NCI-H2107 treated with DMSO at 0.1 percent for 48 hours (cell line): Measurements from ENCODE around the gene DDAH1.

ENCODE experiments used
- DNase-seq: peaks from one replicate; lab custom pipeline; 2025; ENCODE audit not compliant: unreplicated experiment; lab: John Stamatoyannopoulos, UW

The DDAH1 gene

GRCh38 chr1:85445906-85446305 lies 19.1 kb downstream of the DDAH1 start:
- DNase-seq: no peak

DNA sequence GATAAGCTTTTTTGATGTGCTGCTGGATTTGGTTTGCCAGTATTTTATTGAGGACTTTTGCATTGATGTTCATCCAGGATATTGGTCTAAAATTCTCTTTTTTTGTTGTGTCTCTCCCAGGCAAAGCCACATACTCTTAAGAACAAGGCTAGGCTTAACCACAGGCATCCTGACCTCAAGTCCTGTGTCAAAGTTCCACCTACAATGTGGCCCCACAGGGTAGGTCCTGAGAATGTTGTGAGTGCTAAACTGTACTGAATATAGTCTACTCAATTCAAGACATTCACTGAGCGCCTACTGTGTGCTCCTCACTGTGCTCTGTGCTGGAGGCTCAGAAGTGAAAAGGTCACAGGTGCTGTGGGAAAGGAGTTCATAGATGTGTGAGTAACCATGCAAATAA lies 20.6 kb downstream of the DDAH1 start:
- no peak for DNase-seq

- no peak for DNase-seq
These were observed 24.3 kb downstream of the DDAH1 start for GRCh38 chr1:85440612-85441011.

DNA sequence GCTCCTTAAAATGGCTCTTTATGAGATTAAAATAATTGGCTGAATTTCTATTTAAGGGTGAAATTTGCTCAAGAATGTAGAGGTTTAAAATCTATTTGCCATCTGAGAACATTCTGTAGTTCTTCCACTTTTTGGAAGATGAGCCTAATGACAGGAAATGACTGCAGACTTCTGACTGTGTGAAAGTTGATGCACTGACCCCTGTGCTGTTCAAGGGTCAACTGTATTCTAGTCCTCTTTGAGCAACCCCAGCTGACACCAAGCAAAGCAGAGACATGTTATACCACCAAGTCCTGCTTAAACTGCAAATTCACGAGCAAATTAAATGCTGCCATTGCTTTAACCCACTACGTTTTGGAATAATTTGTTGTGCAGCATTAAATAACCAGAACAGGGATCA lies 26.6 kb downstream of the DDAH1 start:
- no peak for DNase-seq

DNA sequence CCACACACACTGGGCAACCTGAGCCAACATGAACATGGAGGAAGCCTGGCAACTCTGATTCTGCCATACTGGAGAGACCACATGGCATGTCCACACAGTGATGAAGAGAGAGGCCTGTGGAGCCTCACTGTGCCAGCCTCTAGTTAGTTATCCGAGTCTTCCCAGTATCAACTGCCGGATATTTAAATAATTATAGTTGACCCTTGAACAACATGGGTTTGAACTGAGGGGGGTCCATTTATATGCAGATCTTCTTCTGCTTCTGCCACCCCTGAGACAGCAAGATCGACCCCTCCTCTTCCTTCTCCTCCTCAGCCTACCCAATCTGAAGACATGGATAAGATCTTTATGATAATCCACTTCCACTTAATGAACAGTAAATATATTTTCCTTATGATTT lies 27.8 kb downstream of the DDAH1 start:
- DNase-seq: no peak

DNA sequence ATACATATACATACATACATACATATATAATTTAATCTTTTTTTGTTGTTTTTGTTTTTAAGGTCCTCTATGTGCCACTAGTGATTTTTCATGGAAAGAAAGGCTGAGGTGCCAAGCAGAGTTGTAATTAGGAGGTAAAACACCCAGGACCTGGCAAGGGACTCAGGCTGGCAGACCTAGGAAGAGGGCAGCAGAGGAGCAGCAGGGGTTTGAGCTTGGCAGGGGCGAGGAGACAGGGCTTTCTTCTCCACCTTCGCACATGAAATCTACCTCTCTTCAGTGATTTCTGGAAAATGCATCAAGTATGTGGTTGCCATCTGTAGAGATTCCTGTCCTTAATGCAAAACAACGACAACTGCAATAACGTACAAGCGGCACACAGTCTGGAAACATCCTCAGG lies 31.9 kb downstream of the DDAH1 start:
- no peak for DNase-seq

- DNase-seq: no peak
These were observed 36.4 kb downstream of the DDAH1 start for GRCh38 chr1:85428471-85429089.

GRCh38 chr1:85427849-85428248 lies 37.1 kb downstream of the DDAH1 start:
- DNase-seq: no peak

- no peak for DNase-seq
These were observed 37.6 kb downstream of the DDAH1 start for GRCh38 chr1:85427331-85427730.

DNA sequence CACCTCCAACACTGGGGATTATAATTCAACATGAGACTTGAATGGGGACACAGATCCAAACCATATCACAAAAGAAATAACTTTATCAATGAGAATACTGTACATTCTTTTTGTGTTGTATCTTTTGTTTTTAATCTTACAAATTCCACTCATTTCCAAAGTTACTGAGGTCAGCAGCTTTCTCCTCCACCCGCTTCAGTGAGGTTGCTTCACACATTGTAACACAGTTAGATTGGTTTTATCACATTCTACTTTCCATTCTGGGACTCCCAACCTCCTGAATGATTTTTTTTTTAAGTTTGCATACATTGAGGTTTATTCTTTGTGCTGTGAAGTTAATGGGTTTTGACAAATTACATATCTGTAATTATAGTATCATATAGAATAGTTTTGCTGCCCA lies 43.8 kb downstream of the DDAH1 start:
- no peak for DNase-seq

DNA sequence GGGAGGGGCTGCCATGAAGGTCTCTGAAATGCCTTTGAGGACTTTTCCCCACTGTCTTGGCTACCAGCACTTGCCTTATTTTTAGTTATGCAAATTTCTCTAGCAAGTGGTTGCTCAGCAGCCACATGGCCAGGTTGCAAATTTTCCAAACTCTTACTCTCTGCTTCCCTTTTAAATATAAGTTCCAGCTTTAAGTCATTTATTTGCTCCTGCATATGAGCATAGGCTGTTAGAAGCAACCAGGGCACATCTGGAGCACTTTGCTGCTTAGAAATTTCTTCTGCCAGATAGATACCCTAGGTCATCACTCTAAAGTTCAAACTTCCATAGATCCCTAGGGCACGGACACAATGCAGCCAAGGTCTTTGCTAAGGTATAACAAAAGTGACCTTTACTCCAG lies 44.8 kb downstream of the DDAH1 start:
- DNase-seq: no peak

DNA sequence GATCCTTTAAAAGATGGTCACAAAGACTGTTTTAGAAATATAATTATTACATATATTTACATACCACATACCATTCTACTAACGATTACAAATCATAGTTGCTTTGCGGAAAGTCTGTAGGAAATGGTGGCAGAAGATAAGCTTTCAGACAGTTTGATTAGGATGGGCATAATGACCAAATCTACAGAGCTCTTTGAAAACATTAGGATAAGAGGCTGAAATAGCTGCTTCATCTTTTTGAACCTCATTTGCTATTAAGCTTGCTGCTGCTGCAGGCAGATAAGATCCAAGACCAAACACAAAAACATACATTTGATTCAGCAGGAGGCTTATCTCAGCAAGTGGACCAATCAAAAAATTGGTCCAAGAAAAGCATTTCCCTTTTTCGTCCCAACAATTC lies 47.1 kb downstream of the DDAH1 start:
- DNase-seq: no peak

DNA sequence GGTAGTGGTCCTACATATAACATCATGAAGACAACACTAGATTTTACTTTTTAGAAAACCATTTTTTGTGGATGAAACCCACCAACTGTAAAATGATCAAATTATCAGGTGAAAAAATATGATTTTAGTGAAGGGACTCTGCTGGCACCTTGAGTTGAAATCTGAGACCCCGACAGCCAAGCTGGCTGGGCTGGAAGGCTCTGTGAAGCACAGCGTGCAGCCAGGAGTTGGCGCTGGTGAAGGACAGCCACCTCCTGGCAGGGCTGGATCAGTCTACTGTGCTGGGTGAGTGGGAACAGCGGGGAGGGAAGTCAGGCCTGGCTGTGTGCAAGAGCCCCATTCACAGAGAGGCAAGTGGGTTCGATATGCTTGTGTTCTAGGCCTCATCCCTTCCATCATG lies 47.9 kb downstream of the DDAH1 start:
- DNase-seq: no peak

- DNase-seq: no peak
These were observed 51.8 kb downstream of the DDAH1 start for GRCh38 chr1:85413169-85413568.

DNA sequence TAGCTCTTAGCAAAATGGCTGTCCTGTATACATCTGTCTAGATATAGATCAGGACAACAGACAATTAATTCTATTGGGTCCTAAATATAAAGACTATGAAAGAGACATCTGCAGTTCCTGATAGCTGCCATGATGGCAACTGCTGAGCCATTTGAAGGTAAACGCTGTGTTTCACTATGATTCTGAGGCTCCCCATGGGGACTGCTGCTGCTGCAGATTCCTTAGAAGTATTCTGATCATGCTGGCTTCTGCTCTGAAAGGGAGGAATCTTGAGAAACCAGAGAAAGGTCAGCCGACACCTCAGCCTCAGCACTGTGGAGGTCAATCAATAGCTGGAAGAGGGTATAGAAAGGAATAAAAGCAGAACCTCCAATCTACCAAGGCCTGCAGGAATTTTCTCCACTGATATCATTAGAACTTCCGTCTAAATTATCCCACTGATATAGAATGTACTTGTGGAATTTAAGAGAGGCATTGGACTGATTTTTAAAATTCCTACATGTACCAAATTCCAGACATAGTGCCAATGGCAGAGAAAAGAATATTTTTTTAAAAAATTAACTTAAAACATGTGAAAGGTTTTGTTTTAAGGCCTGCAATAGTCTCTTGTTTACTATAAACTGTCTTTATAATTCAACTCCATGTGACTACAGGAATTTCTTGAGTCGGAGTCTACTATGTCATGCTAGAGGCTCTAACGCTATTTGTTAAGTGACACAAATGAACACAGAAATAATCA lies 53.2 kb downstream of the DDAH1 start:
- DNase-seq: no peak

DNA sequence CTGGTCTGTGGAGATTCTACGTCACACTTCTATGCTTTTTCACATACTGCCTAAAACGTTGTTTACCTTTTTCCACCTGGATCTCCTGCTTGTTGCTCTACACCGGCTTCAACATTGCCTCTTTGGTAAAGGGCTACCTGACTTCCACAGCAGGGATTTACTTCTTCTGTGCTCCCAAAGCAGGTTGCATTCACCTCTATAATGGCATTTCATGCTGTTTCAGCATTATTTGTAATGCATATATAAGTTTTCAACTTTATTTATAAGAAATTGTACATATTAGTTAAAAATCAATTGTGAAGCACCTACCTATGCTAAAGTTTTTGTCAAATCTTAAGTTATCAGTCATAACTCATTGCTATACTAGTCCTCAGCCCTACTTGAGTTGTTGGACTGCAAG lies 55.4 kb downstream of the DDAH1 start:
- no peak for DNase-seq

DNA sequence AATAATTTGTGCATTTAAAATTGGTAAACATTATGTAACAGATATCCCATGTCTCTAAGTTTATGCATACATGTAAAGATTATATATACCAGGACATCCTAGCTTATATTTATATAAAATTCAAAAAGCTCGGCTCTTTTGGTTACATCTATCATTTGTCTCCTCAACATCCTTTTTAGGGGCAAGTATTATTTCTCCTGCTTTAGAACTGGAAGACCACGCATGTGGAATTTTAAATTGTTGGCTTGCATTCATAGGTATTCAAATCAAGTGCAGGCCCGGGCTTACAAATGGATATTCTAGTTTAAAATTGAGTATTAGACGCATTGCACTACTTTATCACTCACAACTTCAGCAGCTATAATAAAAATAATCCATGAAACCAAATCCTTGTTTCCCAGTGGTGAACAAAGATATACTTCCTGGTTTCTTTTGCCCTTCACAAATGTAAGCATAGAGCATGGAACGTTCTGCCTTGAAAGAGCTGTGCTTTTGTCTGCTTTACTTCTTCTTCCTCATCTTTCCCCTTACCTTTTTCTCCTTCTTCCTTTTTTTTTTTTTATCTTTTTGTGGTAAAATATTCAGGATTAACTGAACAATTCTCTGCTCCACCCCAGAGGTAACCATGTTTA lies 57.1 kb downstream of the DDAH1 start:
- DNase-seq: no peak

DNA sequence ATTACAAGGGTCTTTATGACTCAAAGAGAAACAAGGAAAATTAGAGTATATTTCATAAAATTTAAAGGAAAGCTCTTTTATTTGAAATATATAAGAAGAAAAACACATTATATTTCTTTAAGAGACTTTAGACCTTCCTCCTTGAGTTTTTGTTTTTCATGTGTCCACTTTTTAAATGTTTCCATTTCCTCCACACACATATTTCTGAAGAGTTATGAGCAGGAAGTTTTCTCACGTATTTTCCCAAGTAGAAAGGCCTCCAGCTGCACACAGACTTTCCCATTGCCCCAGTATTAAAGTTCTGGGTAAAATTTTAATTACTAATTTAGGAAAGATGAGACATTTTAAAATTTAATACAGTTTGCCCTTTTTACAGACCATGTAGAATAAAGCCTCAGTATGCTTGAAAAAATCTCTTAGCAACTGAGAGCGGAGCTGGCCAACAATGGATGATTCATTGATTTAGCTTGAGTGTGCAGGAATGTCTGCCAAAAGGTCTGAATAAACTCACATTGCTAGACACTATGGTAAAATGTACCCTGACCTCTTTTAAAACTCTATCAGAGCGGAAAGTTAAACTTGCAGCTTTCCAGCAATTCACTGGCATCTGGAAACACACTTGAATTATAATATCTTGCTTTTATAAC lies 57.9 kb downstream of the DDAH1 start:
- DNase-seq: no peak

- DNase-seq: no peak
These were observed 58.9 kb downstream of the DDAH1 start for GRCh38 chr1:85406081-85406480.

- DNase-seq: no peak
These were observed 60.6 kb downstream of the DDAH1 start for GRCh38 chr1:85404408-85404807.

DNA sequence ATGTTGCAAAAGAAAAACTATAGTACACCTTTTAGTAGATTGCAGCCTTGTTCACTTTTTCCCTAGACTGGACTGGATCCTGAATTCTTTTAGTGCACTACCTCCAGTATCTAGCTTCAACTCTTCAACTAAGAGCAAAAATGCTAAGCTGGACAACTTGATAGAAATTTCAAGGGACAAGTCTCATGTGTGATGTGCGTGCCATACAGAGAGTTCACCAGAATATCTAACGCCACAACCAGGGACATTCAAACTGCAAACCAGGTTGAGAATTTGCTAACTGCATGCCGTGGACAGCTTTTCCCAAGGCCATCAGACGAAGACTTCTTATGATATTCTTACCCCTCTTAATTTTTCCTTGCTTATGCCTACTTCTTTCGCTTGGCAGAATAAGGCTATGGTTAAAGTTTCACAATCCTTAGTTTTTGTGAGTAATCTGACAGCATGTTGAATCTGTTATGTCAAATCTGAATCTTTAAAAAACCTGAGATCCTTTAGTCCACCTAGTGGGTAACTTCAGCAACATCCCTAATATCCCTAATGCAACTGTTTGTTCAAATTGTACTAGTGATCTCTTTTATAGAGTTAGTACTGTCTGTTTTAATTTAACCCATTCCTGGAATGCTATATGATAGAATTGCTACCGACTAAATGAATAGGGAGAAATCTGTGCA lies 66.4 kb downstream of the DDAH1 start:
- DNase-seq: no peak
